Measurements from ENCODE around the gene B4GALNT2.

DNA sequence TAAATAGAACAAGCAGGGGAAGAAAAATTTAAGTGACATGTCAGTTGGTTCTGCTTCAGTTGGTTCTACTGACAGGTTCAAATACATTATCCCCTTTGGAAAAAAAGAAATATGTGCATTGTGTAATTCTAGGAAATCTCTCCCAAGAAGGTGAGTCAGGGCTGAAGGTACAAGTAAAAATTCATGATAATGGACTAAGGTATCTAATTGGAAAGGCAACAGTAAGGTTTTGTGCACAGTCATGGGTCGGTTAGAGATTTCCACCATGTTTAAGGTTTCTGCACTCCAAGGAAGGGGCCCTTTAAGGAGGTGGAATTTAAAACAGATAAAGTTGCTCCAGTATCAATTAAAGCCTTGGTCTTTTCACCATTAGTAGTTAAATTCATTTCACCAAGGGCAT is 17.9 kb upstream of the B4GALNT2 start:
- TF ChIP-seq, protein P1, sequence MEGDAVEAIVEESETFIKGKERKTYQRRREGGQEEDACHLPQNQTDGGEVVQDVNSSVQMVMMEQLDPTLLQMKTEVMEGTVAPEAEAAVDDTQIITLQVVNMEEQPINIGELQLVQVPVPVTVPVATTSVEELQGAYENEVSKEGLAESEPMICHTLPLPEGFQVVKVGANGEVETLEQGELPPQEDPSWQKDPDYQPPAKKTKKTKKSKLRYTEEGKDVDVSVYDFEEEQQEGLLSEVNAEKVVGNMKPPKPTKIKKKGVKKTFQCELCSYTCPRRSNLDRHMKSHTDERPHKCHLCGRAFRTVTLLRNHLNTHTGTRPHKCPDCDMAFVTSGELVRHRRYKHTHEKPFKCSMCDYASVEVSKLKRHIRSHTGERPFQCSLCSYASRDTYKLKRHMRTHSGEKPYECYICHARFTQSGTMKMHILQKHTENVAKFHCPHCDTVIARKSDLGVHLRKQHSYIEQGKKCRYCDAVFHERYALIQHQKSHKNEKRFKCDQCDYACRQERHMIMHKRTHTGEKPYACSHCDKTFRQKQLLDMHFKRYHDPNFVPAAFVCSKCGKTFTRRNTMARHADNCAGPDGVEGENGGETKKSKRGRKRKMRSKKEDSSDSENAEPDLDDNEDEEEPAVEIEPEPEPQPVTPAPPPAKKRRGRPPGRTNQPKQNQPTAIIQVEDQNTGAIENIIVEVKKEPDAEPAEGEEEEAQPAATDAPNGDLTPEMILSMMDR (IDR thresholded peaks at IDR 0.05): no peak
- no peak for TF ChIP-seq POLR2A (IDR thresholded peaks at IDR 0.05)
